RWPE1 (cell line): ENCODE data around the gene ICAM1.

Experiments used
- CTCF ChIA-PET: fragments of 350-600 bp; sonication (Branson Sonifier 250); formaldehyde crosslinking; extraction: SDS; loops from one replicate; lab custom pipeline; 2021; lab: Yijun Ruan, JAX
- POLR2A ChIA-PET: fragments of 400-600 bp; formaldehyde crosslinking; extraction: SDS; loops from one replicate; lab custom pipeline; 2020; ENCODE audit warnings: antibody characterized with exemption; ENCODE audit not compliant: low non-redundant PET; lab: Yijun Ruan, JAX
- DNase-seq: peaks from one replicate; pipeline ENCODE4 v3.0.0; 2012; ENCODE audit warnings: low spot score
- H3K27ac ChIP-seq: fragments of 450-650 bp; 2 replicates; pipeline ENCODE4 v1.5.1; 2017
- CTCF ChIP-seq: fragments of 450-650 bp; conservative IDR thresholded peaks from 2 replicates; pipeline ENCODE4 v1.5.1; 2017; ENCODE audit warnings: low read depth, mild to moderate bottlenecking

ICAM1 gene

GRCh38 chr19:10270616-10271394 lies at the start of gene ICAM1:
TSS of gene ICAM1 (plus strand) at chr19:10271120. CDS start at chr19:10271160, 40 bp downstream.
- DNase-seq: peak; percentile 45
- CTCF ChIA-PET: interaction anchor here (0.6 to 3.0 kb wide), 7 partner anchors 11 to 121 kb away, joined by 3 to 33 read pairs (median 5); partner anchors contain the start of gene ICAM5
- peak within 1 kb of the TSS; percentile 52 for H3K27ac ChIP-seq
- POLR2A ChIA-PET: interaction anchor here (0.6 to 1.7 kb wide), 5 partner anchors 9 to 210 kb away, joined by 5 to 15 read pairs (median 7); partner anchors contain the start of gene ICAM5
- no peak for TF ChIP-seq CTCF

GRCh38 chr19:10222201-10222890 lies 48.6 kb upstream of the ICAM1 start:
- DNase-seq: no peak
- ChIA-PET POLR2A (no interaction called here), CTCF (no interaction called here)
- no peak overlapping the region for H3K27ac ChIP-seq
- TF ChIP-seq CTCF: no peak

- ChIA-PET CTCF (interaction anchor here (0.7 to 0.9 kb wide), 2 partner anchors 26 to 255 kb away, joined by 3 to 4 read pairs; no protein-coding TSS in a partner anchor), POLR2A (no interaction called here)
- no peak for DNase-seq
- H3K27ac ChIP-seq: no peak overlapping the region
- TF ChIP-seq CTCF: no peak
These were observed 47.3 kb upstream of the ICAM1 start for GRCh38 chr19:10223488-10224213.

GRCh38 chr19:10224337-10224736 lies 46.6 kb upstream of the ICAM1 start:
- no peak for DNase-seq
- ChIA-PET CTCF (interaction anchor here (1.1 kb wide), 1 partner anchor 164 kb away, joined by 5 read pairs; no protein-coding TSS in a partner anchor), POLR2A (no interaction called here)
- no peak for TF ChIP-seq CTCF
- H3K27ac ChIP-seq: no peak overlapping the region

GRCh38 chr19:10226021-10226375 lies 44.9 kb upstream of the ICAM1 start:
- POLR2A ChIA-PET: no interaction called here
- H3K27ac ChIP-seq: no peak overlapping the region
- CTCF ChIA-PET: interaction anchor here (0.7 kb wide), 1 partner anchor 19 kb away, joined by 3 read pairs; no protein-coding TSS in a partner anchor
- TF ChIP-seq CTCF: no peak
- DNase-seq: no peak
